Left forelimb (tissue), 1 donor: ENCODE measurements around the gene PTPRF.
A peak's percentile ranks its signal among the peaks of the same experiment; 100 is the strongest.

Source experiments
- DNase-seq: peaks from one replicate; pipeline ENCODE4 v3.0.0-alpha.2; 2018; ENCODE audit warnings: low spot score

PTPRF gene

GRCh38 chr1:43552813-43553212 is 22.1 kb downstream of the PTPRF start:
- no peak for DNase-seq

GRCh38 chr1:43554444-43554992 is 23.8 kb downstream of the PTPRF start:
- DNase-seq = no peak

- no peak for DNase-seq
These were observed 26.1 kb downstream of the PTPRF start for GRCh38 chr1:43556782-43557181.

GRCh38 chr1:43557744-43558245 is 27.1 kb downstream of the PTPRF start:
- DNase-seq = no peak

- no peak for DNase-seq
These were observed 27.7 kb downstream of the PTPRF start for GRCh38 chr1:43558346-43558841.

GRCh38 chr1:43559714-43560113 is 29.0 kb downstream of the PTPRF start:
- DNase-seq = no peak

GRCh38 chr1:43560286-43560685 is 29.6 kb downstream of the PTPRF start:
- no peak for DNase-seq

GRCh38 chr1:43563876-43564539 is 33.3 kb downstream of the PTPRF start:
- no peak for DNase-seq

GRCh38 chr1:43564551-43565348 is 34.1 kb downstream of the PTPRF start:
- DNase-seq = no peak

- DNase-seq = peak; percentile 86
These were observed 35.1 kb downstream of the PTPRF start for GRCh38 chr1:43565600-43566360.

- DNase-seq = no peak
These were observed 35.8 kb downstream of the PTPRF start for GRCh38 chr1:43566382-43567044.

- no peak for DNase-seq
These were observed 38.5 kb downstream of the PTPRF start for GRCh38 chr1:43569175-43569574.

GRCh38 chr1:43570277-43570676 is 39.6 kb downstream of the PTPRF start:
- no peak for DNase-seq

GRCh38 chr1:43570715-43571114 is 40.0 kb downstream of the PTPRF start:
- no peak for DNase-seq

- DNase-seq = no peak
These were observed 41.4 kb downstream of the PTPRF start for GRCh38 chr1:43572084-43572483.

GRCh38 chr1:43572538-43572937 is 41.9 kb downstream of the PTPRF start:
- no peak for DNase-seq

- DNase-seq = no peak
These were observed 42.5 kb downstream of the PTPRF start for GRCh38 chr1:43573066-43573800.

- DNase-seq = no peak
These were observed 45.8 kb downstream of the PTPRF start for GRCh38 chr1:43576521-43576920.

- DNase-seq = no peak
These were observed 47.2 kb downstream of the PTPRF start for GRCh38 chr1:43577655-43578542.

- no peak for DNase-seq
These were observed 49.4 kb downstream of the PTPRF start for GRCh38 chr1:43580039-43580438.
